ENCODE results near the gene GALNT17.

Gene GALNT17

GRCh38 chr7:71132127-71132376 is at the start of gene GALNT17:
GALNT17 (plus strand) TSS chr7:71132144.
- DNase-seq (ENCODE audit: low read depth) = no peak

GRCh38 chr7:71095266-71095860 is 36.6 kb upstream of the GALNT17 start:
- no peak for DNase-seq (ENCODE audit: low read depth)

DNA sequence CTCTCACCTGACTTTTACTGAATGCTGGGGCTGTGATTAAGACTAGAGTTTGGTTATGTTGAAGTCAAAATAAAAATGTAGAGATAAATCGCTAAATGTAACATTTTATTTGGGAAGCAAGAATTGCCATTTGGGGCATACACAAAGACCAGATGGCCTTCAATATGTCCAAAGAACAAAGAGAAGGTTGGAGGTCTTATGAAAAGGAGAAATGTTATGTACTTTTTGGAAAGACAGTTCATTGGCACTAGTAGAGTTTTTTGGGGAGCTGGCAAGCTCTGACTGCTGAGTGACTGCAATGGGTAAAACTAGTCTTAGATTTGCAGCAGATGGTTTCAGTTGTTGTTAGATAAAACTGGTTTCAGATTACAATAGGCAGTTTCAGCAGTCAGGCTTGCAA is 35.6 kb upstream of the GALNT17 start:
- DNase-seq (ENCODE audit: low read depth) = no peak

DNA sequence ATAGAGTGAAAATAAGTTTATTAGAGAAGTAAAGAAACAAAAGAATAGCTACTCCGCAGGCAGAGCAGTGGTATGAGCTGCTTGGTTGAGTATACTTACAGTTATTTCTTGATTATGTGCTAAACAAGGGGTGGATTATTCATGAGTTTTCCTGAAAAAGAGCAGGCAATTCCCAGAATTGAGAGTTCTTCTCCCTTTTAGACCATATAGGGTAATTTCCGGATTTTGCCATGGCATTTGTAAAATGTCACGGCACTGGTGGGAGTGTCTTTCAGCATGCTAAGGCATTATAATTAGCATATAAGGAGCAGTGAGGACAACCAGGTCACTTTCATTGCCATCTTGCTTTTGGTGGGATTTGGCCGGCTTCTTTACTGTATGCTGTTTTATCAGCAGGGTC is 25.7 kb upstream of the GALNT17 start:
- no peak for DNase-seq (ENCODE audit: low read depth)

GRCh38 chr7:71112436-71112835 is 19.5 kb upstream of the GALNT17 start:
- DNase-seq (ENCODE audit: low read depth) = no peak

- DNase-seq (ENCODE audit: low read depth) = no peak
Measured at GRCh38 chr7:71120096-71120495, 11.8 kb upstream of the GALNT17 start.

DNA sequence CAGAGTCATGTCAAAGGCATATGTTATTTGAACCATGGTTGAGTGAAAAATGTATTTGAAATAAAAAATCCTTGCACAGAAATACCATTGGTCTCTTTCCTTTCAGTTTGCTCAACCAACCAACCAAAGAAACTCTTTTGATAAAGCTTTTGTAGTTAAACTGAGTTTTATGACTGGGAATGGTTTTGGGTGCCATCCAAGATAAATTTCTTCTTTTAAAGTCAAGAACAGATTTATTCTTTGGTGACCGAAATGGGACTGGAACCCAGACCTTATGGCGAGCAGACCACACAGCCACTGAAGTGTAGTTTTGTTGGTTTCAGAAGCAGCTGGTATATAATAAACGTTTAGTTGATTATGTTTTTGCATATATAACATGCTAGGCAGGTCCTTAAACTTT is 2.8 kb upstream of the GALNT17 start:
- DNase-seq (ENCODE audit: low read depth) = no peak

- no peak for DNase-seq (ENCODE audit: low read depth)
Measured at GRCh38 chr7:71130031-71130679, 1.8 kb upstream of the GALNT17 start.

DNA sequence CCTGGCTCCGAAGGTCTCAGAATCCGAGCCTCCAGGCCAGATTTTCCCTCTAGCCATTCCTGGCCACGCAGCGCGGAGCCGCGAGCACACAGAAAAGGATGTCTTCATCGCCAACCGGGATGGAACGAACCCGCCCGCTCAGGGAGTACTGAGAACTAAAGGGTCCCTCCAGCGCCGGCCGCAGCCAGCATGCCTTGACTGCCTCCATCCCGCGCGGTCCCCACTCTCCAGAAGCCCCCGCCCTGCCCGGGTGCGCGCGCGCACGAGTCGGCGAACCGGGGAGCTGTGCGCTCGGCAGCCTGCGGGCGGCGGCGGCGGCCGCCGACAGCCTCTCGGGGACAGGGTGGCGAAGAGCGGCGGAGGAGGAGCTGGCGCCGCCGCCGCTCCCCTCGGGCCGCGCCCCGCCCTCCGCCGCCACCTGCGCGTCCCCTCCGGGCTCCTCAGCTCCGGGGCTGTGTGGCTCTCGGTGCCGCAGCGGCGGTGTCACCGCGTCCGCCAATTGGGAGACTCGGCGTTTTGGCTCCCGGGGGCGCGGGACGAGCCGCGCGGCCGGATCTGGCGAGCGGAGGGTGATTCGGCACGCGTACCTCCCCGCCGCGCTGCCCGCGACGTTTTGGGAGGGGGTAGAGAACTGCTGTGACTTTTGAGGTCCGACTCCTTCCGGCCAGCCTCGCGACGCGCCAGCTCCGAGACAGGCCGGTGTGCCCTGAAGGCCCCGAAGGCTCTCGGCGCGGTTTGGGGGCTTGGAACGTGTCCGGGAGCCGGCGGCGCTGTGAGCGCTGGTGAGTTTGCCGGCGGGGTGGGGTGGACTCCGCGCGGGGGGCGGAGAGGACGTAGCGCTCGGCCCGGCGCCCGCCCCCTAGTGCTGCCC is 453 bp upstream of the GALNT17 start:
- DNase-seq (ENCODE audit: low read depth) = no peak

- DNase-seq (ENCODE audit: low read depth) = no peak
Measured at GRCh38 chr7:71132377-71133231, 660 bp downstream of the GALNT17 start.

DNA sequence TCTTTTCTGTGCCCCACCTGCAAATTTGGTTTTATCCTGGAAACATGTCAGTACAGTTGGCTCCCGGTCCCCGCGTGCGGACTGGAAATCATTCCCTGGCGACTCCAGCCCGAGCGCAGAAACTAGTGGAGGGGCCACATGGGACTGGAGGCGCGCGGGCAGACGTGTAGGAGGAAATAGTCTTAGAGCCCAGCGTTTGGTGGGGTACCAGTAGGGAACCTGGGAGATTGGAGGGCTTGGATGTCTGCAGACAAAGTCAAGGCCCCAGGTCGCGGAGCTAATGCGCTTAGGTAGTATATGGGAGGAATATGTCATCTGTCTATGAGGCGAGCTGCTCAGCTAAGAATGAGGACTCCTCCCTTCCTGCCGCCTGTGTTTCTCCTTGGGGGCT is 1.3 kb downstream of the GALNT17 start:
- DNase-seq (ENCODE audit: low read depth) = no peak

DNA sequence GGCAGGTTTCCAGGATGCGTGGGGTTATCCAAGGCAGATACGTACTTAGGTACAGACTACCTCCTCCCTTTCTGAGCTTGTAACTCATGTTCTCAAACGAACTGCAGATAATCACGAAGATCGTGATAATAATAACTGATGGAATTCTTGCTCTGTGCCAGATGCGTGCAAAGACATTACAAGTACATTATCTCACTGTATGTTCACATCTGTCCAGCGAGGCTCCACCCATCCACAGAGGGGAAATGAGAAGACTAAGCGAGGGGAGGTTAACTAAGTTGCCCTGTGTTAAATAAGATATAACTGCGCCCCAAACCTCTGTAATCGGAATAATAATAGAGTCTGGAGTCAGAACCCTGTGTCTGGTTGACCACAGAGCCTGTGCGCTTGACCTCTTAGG is 1.9 kb downstream of the GALNT17 start:
- no peak for DNase-seq (ENCODE audit: low read depth)

- no peak for DNase-seq (ENCODE audit: low read depth)
Measured at GRCh38 chr7:71135116-71135515, 3.2 kb downstream of the GALNT17 start.

DNA sequence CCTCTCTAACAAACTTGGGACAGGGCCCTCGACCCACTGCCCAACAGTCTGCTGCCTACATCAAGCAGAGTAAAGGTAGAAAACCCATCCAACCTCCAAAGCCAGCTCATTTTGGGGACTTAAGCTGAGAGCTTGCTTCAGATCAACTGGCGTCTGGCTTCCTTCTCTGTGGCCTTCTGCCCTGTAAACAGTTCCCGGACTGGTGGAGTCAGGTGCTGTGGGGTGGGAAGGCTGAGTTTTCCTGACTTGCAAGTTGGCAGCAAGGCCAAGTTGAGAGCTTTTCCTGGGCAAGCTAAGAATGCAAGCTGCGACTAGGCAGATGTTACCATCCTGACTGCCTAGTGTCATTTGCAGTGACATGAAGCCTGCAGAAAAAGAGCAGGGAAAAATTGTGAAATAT is 3.7 kb downstream of the GALNT17 start:
- DNase-seq (ENCODE audit: low read depth) = no peak

DNA sequence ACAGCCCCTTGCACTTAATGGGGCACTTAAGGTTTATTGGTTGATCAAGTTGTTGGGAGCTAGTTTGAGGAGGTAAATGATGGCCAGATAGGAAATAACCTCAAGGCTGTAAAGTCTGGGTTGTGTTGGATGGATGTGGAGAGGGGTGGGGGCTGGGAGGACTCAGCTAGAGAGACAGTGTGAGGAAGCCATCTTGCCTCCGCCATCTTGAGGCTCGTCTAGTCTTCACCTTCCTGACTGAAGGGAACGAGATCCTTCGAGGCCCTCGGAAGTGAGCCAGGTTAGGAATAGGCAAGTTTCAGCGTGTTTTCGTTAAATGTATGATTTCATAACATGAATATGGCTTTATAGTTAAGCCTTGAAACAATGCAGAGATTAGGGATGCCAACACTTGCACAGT is 5.5 kb downstream of the GALNT17 start:
- no peak for DNase-seq (ENCODE audit: low read depth)

- DNase-seq (ENCODE audit: low read depth) = no peak
Measured at GRCh38 chr7:71140264-71140663, 8.3 kb downstream of the GALNT17 start.

DNA sequence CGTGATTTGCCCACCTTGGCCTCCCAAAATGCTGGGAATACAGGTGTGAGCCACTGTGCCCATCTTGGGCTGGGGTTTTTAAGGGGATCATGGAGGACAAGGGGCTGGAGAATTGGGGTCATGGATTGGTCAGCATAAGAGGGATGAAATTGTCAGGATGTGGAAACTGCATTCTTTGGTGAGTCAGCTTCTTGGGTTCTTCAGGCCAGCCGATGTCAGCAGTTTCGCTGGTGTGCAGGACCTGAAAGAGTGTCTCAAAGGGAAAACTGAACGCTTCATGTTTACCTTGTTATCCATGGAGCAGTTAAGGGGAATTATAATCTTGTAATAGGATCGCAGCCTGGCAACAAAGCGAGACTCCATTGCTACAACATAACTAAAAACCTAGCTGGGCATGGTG is 13.0 kb downstream of the GALNT17 start:
- DNase-seq (ENCODE audit: low read depth) = no peak

DNA sequence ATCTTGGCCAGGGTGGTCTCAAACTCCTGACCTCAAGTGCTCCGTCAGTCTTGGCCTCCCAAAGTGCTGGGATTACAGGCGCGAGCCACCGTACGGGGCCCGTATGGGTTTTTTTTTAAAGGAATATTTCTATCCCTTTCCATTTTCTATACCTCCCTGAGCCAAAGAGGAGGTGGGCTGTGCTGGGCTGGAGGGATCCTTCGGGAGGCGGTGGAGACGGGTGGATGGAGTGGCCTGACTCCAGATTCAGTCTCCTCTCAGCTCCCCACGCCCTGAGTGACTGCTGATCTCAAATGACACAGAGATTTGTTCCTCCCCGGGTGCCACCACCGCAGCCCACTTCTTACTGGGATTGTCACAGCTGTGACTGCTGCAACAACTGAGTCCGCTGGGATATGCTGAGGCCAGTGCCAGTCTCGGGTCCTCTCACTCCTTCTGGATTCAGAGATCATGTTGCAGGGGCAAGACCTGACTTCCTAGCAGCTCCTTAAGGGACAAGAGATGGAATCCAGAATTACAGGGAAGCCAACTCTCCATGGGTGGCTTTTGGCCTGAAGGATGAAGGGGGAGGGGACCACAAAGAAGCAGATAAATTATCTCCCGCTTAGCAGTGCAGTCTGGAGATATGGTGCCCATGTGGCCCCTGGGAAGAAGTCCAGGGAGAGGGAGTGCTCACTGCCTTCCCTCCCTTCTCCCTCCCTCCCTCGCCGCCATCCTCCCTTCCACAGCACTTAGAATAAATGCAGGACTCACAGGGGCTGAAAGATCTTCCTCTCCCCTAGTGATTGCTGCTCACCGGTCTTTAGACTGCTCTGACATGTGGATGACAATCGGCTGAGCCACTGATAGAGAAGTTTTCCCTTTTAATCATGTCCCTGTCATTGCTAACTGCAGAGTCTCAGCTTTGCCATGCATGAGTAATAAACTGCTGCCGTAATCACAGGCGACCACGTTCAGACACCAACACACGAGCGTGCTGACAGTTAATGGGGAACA is 14.3 kb downstream of the GALNT17 start:
- DNase-seq (ENCODE audit: low read depth) = no peak

- no peak for DNase-seq (ENCODE audit: low read depth)
Measured at GRCh38 chr7:71148098-71148497, 16.2 kb downstream of the GALNT17 start.

DNA sequence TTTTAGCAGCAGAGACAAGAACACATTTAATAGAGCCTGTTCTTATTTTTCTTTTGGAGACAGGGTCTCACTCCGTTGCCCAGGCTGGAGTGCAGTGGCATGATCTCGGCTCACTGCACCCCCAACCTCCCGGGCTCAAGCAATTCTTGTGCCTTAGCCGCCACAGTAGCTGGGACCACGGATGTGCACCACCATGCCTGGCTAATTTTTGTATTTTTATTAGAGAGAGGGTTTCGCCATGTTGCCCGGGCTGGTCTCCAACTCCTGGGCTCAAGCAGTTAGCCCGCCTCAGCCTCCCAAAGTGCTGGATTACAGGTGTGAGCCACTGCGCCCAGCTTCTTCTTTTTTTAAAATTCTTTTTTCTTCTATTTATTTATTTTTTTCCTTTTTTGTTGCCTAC is 23.3 kb downstream of the GALNT17 start:
- no peak for DNase-seq (ENCODE audit: low read depth)

DNA sequence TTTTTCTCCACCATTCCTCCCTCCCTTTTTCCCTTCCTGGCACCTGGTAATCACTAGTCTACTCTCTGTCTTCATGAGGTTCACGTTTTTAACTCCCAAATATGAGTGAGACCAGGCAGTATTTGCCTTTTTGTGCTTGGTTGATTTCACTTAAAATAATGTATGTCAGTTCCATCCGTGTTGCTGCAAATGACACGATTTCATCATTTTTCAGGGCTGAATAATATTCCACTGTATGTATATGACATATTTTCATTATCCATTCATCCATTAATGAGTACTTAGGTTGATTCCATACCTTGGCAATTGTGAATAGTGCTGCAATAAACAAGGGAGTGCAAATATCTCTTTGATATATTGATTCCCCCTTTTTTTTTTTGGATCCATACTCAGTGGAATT is 25.8 kb downstream of the GALNT17 start:
- no peak for DNase-seq (ENCODE audit: low read depth)
